HEK293 (cell line): ENCODE measurements around the gene CSF1.

ENCODE experiments used
- YY1 ChIP-seq: fragments of 450-650 bp; formaldehyde crosslinking; IDR thresholded peaks from 2 replicates; pipeline ENCODE4 v1.5.1; 2018; ENCODE audit warnings: missing biosample characterization, missing genetic modification characterization
- ZNF548 ChIP-seq: fragments of 450-650 bp; formaldehyde crosslinking; IDR thresholded peaks from 2 replicates; pipeline ENCODE4 v1.5.1; 2016; ENCODE audit warnings: missing biosample characterization, missing genetic modification characterization
- ZNF624 ChIP-seq: fragments of 450-650 bp; formaldehyde crosslinking; IDR thresholded peaks from 2 replicates; pipeline ENCODE4 v1.5.1; 2017; ENCODE audit warnings: missing biosample characterization, missing genetic modification characterization
- TF ChIP-seq, protein P1 (sequence below): fragments of 450-650 bp; formaldehyde crosslinking; IDR thresholded peaks from 2 replicates; pipeline ENCODE4 v1.5.1; 2016; ENCODE audit warnings: missing biosample characterization, missing genetic modification characterization
- TF ChIP-seq, protein P2 (sequence below): fragments of 450-650 bp; formaldehyde crosslinking; IDR thresholded peaks from 2 replicates; pipeline ENCODE4 v1.5.1; 2016; ENCODE audit warnings: missing biosample characterization, missing genetic modification characterization
- TF ChIP-seq, protein P3 (sequence below): fragments of 450-650 bp; formaldehyde crosslinking; IDR thresholded peaks from 2 replicates; pipeline ENCODE4 v1.5.1; 2016; ENCODE audit warnings: missing biosample characterization, missing genetic modification characterization, borderline replicate concordance

DNA sequence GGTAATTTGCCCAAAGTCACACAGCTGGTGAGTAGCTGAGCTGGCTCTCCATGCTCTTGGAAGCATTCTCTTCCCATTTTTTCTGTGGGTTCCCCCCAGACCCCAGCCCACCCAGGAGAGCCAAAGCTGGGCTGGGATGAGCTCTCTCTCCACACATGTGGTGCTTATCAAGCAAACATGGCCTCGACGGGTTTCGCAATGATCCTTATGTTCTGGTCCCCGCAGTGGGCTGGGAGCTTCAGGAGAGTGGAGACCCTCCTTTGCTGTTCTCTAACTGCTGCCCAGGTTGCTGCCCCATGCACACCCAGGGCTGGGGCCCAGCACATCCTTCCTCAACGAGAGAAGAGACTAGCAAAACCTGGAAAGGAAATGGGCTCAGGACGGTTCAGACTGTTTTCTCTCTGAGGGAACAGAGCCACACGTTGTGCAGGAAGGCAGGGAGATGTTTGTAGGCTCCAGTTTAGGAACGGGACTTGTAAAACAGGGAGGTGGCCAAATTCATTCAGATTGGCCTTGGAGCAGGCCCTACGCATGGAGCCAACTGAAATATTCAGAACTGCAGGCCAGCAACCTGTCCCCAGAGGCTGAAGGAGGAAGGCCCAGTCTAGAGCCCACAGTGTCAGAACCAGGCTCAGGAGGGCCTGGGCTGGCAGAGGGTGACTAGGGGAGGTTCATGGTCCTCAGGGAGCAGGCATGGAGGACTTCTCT, 27.2 kb upstream of the CSF1 start:
- no peak for TF ChIP-seq ZNF548
- TF ChIP-seq YY1, result no peak
- TF ChIP-seq, protein P1, sequence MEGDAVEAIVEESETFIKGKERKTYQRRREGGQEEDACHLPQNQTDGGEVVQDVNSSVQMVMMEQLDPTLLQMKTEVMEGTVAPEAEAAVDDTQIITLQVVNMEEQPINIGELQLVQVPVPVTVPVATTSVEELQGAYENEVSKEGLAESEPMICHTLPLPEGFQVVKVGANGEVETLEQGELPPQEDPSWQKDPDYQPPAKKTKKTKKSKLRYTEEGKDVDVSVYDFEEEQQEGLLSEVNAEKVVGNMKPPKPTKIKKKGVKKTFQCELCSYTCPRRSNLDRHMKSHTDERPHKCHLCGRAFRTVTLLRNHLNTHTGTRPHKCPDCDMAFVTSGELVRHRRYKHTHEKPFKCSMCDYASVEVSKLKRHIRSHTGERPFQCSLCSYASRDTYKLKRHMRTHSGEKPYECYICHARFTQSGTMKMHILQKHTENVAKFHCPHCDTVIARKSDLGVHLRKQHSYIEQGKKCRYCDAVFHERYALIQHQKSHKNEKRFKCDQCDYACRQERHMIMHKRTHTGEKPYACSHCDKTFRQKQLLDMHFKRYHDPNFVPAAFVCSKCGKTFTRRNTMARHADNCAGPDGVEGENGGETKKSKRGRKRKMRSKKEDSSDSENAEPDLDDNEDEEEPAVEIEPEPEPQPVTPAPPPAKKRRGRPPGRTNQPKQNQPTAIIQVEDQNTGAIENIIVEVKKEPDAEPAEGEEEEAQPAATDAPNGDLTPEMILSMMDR (tag by site-specific recombination), result no peak
- TF ChIP-seq, protein P2, sequence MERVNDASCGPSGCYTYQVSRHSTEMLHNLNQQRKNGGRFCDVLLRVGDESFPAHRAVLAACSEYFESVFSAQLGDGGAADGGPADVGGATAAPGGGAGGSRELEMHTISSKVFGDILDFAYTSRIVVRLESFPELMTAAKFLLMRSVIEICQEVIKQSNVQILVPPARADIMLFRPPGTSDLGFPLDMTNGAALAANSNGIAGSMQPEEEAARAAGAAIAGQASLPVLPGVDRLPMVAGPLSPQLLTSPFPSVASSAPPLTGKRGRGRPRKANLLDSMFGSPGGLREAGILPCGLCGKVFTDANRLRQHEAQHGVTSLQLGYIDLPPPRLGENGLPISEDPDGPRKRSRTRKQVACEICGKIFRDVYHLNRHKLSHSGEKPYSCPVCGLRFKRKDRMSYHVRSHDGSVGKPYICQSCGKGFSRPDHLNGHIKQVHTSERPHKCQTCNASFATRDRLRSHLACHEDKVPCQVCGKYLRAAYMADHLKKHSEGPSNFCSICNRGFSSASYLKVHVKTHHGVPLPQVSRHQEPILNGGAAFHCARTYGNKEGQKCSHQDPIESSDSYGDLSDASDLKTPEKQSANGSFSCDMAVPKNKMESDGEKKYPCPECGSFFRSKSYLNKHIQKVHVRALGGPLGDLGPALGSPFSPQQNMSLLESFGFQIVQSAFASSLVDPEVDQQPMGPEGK, result no peak
- TF ChIP-seq ZNF624 (tag by site-specific recombination), result no peak
- TF ChIP-seq, protein P3, sequence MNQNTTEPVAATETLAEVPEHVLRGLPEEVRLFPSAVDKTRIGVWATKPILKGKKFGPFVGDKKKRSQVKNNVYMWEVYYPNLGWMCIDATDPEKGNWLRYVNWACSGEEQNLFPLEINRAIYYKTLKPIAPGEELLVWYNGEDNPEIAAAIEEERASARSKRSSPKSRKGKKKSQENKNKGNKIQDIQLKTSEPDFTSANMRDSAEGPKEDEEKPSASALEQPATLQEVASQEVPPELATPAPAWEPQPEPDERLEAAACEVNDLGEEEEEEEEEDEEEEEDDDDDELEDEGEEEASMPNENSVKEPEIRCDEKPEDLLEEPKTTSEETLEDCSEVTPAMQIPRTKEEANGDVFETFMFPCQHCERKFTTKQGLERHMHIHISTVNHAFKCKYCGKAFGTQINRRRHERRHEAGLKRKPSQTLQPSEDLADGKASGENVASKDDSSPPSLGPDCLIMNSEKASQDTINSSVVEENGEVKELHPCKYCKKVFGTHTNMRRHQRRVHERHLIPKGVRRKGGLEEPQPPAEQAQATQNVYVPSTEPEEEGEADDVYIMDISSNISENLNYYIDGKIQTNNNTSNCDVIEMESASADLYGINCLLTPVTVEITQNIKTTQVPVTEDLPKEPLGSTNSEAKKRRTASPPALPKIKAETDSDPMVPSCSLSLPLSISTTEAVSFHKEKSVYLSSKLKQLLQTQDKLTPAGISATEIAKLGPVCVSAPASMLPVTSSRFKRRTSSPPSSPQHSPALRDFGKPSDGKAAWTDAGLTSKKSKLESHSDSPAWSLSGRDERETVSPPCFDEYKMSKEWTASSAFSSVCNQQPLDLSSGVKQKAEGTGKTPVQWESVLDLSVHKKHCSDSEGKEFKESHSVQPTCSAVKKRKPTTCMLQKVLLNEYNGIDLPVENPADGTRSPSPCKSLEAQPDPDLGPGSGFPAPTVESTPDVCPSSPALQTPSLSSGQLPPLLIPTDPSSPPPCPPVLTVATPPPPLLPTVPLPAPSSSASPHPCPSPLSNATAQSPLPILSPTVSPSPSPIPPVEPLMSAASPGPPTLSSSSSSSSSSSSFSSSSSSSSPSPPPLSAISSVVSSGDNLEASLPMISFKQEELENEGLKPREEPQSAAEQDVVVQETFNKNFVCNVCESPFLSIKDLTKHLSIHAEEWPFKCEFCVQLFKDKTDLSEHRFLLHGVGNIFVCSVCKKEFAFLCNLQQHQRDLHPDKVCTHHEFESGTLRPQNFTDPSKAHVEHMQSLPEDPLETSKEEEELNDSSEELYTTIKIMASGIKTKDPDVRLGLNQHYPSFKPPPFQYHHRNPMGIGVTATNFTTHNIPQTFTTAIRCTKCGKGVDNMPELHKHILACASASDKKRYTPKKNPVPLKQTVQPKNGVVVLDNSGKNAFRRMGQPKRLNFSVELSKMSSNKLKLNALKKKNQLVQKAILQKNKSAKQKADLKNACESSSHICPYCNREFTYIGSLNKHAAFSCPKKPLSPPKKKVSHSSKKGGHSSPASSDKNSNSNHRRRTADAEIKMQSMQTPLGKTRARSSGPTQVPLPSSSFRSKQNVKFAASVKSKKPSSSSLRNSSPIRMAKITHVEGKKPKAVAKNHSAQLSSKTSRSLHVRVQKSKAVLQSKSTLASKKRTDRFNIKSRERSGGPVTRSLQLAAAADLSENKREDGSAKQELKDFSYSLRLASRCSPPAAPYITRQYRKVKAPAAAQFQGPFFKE, result no peak
